T-helper 2 cell treated with Interferon-gamma antibody and Interleukin-4, amounts not matched to agents 5 μg/mL and 100 μg/mL, for 36 hours (primary cell): ENCODE results near the gene METTL22.

Experiments used
- DNase-seq: peaks from one replicate; pipeline ENCODE4 v3.0.0; 2021; ENCODE audit warnings: low spot score
- H3K27ac Mint-ChIP-seq: one replicate; pipeline ENCODE4 v1.8.0; 2021; ENCODE audit warnings: mild to moderate bottlenecking, mixed read lengths
- H3K27me3 Mint-ChIP-seq: one replicate; pipeline ENCODE4 v1.8.0; 2021; ENCODE audit warnings: low read depth, mixed read lengths
- H3K36me3 Mint-ChIP-seq: one replicate; pipeline ENCODE4 v1.8.0; 2021; ENCODE audit warnings: low read depth, mixed read lengths
- H3K4me1 Mint-ChIP-seq: one replicate; pipeline ENCODE4 v1.8.0; 2021; ENCODE audit warnings: low read depth, mixed read lengths
- H3K4me3 Mint-ChIP-seq: one replicate; pipeline ENCODE4 v1.8.0; 2022; ENCODE audit warnings: mild to moderate bottlenecking, moderate library complexity, mixed read lengths
- H3K9me3 Mint-ChIP-seq: one replicate; pipeline ENCODE4 v1.8.0; 2021; ENCODE audit warnings: mixed read lengths

Gene METTL22

DNA sequence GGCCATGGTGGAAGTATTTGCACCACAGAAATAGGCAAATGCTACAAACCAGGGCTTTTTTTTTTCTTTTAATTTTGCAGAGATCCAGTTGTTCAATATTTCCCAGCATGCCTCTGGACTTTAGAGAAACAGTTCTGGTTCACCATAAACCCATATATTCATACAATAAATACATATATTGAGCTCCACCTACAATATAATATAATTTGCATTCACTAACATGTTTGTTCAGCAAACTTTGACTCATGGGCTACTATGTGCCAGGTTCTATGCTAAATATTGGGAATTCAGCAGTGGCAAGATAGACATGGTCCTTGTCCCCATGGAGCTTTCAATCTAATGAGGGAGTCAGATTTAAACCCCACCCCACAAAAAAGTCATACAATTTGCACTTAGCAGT, 34.4 kb upstream of the METTL22 start:
- Mint-ChIP-seq H3K27me3 (peaks cover 26% of the 10 kb centered on the region), H3K9me3 (no peaks in the 10 kb centered on the region), H3K27ac (no peak overlapping the region), H3K4me1 (no peaks in the 10 kb centered on the region), H3K36me3 (no peaks in the 10 kb centered on the region), H3K4me3 (no peak overlapping the region)
- DNase-seq, result no peak

DNA sequence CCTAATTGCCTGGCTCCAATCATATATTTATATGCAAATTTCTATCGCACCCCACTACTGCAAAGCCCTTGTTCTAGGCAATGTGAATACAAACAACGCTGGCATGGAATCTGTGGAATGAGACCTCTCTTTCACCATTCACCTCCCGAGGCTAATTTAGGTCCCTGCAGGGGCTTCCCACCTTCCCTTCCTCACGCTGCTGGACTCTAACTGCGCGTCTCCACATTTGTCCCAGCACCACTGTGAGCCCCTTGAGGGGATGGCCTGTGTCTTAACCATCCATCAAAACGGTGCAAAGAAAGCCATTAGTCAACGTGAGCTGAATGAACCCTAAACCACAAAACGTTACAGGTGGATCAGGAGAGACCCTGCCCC, 32.8 kb upstream of the METTL22 start:
- Mint-ChIP-seq H3K36me3 (no peaks in the 10 kb centered on the region), H3K4me1 (no peaks in the 10 kb centered on the region), H3K27me3 (peaks cover 26% of the 10 kb centered on the region), H3K9me3 (no peaks in the 10 kb centered on the region), H3K4me3 (no peak overlapping the region), H3K27ac (no peak overlapping the region)
- DNase-seq, result no peak

DNA sequence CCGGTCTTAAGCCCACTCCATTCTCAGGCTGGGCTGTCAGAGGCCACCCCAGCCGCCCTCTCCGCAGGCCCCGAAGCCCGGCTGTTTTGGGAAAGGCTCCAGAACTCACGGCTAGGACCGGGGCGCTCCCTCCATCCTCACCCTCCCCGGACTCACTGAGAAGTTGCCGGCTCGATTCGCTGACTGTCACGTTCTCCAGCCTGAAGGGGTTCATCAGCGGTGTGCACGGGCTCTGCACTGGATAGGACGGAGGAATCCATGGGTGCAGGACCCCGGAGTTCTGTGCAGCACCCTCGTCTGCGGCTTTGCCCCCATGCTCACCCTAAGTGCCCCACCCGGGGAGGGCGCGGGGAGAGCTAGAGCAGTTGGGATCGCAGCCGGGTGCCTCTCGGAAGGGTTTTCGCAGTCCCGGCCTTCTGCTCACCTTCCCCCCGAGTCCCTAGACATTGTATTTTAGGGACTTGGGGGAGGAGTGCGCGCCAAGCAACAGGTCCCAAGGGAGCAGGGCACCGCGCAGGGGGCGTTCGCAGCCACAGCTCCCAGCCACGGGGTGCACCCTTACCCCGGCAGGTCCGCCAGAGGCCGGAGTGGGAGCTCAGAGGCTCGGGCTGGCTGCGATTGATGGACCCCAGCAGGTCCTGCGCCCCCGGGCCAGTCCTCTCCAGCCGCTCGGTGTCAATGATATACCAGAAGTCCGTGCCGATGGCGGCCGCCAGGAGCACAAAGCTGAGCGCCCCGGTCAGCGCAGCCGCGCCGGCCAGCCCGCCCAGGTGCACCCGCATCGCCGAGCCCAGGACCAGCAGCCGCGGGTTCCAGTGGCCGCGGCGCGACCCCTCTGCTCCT, 32.2 kb upstream of the METTL22 start:
- no peak for DNase-seq
- Mint-ChIP-seq H3K4me3 (no peak overlapping the region), H3K27me3 (peaks cover 26% of the 10 kb centered on the region), H3K27ac (no peak overlapping the region), H3K36me3 (no peaks in the 10 kb centered on the region), H3K4me1 (no peaks in the 10 kb centered on the region), H3K9me3 (no peaks in the 10 kb centered on the region)

DNA sequence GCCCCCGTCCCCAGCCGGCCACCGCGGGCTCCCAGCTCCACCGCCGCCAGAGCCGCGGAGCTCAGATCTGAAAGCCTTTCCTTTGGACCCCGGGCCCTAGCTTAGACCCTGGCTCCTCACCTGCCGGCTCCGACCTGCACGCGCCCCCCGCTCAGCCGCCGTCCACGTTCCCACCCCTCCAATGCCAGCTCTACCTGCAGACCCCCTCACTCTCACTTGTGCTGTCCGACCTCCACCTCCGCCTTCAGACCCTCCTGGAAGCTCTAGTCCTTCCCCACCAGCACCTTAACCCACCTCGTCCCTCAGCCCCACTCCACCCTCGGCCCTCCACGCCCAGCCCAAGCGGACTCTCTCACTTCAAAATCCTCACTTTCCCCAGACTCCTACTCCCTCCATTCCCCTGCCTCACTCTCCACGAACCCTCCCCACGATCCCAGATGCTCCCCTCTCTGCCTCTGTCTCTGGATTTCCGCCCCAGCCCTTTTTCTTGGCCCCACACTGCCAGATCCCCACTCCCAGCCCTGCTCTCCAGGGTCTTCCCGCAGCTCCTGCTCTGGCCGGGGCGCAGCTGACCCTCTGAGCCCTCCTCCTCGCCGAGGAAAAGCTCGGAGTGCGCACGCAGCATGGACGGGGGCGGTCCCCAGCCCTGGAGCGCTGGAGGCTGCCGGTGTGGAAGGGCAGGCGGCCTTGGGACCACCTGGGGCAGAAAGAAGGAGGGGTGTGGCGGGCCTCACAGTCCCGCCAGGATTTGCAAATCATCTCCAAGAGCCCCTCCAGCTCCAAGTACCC, 31.4 kb upstream of the METTL22 start, which contains the start of gene TMEM114:
TMEM114 (minus strand) TSS at position 612 of the 789 bp plus-strand sequence. CDS start 673 bp downstream, outside the sequence.
- no peak within 1 kb of the TSS for H3K27ac Mint-ChIP-seq

DNA sequence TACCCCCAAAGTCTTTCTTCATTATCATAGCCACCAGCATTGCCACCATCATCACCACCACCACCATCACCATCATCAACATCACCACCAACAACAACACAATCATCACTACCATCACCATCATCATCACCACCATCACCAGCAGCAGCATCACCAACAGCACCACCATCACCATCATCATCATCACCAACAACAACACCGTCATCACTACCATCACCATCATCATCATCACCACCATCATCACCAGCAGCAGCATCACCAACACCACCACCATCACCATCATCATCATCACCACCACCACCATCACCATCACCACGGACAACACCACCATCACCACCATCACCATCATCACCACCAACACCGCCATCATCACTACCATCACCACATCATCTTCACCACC, 30.7 kb upstream of the METTL22 start:
- no peaks in the 10 kb centered on the region for H3K36me3 Mint-ChIP-seq
- DNase-seq, result no peak
- no peak overlapping the region for H3K4me3 Mint-ChIP-seq
- peaks cover 26% of the 10 kb centered on the region for H3K27me3 Mint-ChIP-seq
- no peaks in the 10 kb centered on the region for H3K9me3 Mint-ChIP-seq
- H3K27ac Mint-ChIP-seq, result no peak overlapping the region
- H3K4me1 Mint-ChIP-seq, result no peaks in the 10 kb centered on the region

More for the DNA sequence above, 31.4 kb upstream of the METTL22 start, which contains the start of gene TMEM114:
- Mint-ChIP-seq H3K4me3 (no peak within 1 kb of the TSS), H3K36me3 (no peaks in the 10 kb centered on the region), H3K4me1 (no peaks in the 10 kb centered on the region), H3K27me3 (peaks cover 26% of the 10 kb centered on the region), H3K9me3 (no peaks in the 10 kb centered on the region)
- DNase-seq, result no peak

DNA sequence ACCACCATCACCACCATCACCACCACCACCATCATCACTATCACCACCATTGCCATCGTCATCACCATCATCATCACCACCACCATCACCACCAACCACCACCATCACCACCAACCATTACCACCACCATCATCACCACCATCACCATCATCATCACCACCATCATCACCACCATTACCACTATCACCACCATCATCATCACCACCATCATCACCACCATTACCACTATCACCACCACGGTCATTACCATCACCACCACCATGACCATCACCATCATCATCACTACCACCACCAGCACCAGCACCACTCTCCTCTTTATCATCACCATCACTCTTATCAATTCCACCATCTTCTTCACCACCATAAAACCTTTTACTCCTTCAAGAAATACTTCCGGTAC, 30.0 kb upstream of the METTL22 start:
- no peak overlapping the region for H3K4me3 Mint-ChIP-seq
- H3K9me3 Mint-ChIP-seq, result no peaks in the 10 kb centered on the region
- no peaks in the 10 kb centered on the region for H3K36me3 Mint-ChIP-seq
- H3K4me1 Mint-ChIP-seq, result no peaks in the 10 kb centered on the region
- H3K27ac Mint-ChIP-seq, result no peak overlapping the region
- DNase-seq, result no peak
- peaks cover 24% of the 10 kb centered on the region for H3K27me3 Mint-ChIP-seq

DNA sequence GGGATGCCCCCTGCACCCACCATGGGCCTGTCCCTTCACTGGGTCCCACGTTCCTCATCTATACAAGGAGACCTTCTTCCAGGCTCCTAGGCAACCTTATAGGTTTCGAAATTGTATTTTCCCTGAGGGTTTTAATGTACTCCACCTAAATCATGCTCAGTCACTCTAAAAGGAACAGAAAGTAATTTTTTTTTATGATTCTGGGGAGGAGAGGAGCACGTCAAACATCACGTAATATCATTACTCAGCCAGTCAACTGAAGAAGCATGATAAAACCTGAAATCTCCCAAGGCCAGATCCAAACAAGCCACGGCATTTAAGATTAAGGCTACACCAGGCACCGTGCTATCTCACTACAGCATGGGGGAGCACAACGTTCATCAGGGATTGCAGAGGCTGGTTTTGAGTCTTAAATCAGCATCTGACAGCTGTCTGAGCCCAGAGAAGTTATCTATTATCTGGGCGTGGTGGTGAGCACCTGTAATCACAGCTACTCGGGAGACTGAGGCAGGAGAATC, 27.3 kb upstream of the METTL22 start:
- no peaks in the 10 kb centered on the region for H3K36me3 Mint-ChIP-seq
- H3K4me1 Mint-ChIP-seq, result no peaks in the 10 kb centered on the region
- H3K27me3 Mint-ChIP-seq, result peaks cover 4% of the 10 kb centered on the region
- no peak overlapping the region for H3K27ac Mint-ChIP-seq
- peaks cover 3% of the 10 kb centered on the region for H3K9me3 Mint-ChIP-seq
- no peak overlapping the region for H3K4me3 Mint-ChIP-seq
- DNase-seq, result no peak

DNA sequence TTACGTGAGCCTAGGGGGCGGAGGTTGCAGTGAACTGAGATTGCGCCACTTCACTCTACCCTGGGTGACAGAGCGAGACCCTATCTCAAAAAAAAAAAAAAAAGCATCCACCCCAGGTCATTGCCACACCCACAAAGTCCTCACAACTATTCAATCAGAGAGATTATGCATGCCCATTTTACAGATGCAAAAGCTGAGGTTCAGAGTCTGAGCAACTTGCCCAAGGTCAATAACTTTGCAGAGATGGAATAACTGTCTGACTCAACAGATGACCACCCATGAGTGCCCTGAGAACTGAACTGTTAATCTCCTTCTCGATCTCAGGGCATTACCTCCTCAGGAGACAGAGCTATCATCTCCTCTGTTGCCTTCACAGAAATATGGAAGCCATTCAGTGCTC, 25.7 kb upstream of the METTL22 start:
- Mint-ChIP-seq H3K9me3 (peaks cover 3% of the 10 kb centered on the region), H3K4me1 (no peaks in the 10 kb centered on the region), H3K27ac (no peak overlapping the region), H3K27me3 (peaks cover 1% of the 10 kb centered on the region), H3K36me3 (no peaks in the 10 kb centered on the region), H3K4me3 (no peak overlapping the region)
- no peak for DNase-seq

DNA sequence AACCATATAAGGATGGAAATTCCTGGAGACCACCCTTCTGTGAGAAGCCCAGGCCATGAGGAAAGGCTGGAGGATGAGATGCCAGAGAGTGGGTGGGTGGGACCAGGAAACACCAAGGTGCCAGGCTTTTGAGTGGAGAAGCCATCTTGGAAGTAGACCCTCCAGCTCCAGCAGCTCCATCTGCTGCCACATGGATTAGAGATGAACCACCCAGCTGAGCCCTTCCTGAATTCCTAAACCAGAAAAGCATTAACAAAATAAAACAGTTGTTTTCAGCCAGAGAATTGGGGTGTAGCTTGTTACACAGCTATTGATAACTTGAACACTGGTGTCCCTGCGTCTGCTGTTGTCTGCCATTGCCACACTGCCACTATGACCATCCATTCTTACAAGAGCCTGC, 24.9 kb upstream of the METTL22 start:
- no peak overlapping the region for H3K27ac Mint-ChIP-seq
- no peaks in the 10 kb centered on the region for H3K36me3 Mint-ChIP-seq
- DNase-seq, result no peak
- no peaks in the 10 kb centered on the region for H3K4me1 Mint-ChIP-seq
- H3K9me3 Mint-ChIP-seq, result peaks cover 3% of the 10 kb centered on the region
- no peak overlapping the region for H3K4me3 Mint-ChIP-seq
- peaks cover 1% of the 10 kb centered on the region for H3K27me3 Mint-ChIP-seq

DNA sequence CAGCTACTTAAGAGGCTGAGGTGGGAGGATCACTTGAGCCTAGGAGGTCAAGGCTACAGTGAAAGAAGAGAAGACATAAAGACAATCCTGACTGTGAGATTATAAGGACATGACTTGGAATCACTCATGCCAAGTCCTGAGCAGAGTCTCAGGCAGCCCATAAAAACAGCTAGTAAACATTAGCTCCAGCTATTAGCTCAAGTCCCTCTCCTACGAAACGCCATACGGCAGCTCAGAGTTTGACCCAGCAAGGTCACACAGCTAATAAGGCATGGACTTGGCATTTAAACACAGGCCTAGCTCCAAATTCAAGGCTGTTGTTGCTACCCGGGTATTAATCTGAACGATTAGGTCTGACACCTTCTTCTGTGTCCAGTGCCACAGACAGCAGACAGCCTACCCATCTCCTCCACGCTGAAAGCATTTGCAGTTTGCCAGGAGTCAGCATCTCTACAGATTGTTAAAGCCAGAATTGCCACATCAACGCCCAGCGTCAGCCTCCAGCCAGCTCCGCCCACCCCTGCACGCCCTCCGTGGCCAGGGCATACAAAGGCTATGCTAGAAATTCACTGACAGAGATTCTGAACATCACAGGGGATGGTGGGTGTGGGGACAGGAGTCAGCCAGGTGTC, 21.2 kb upstream of the METTL22 start:
- Mint-ChIP-seq H3K4me3 (no peak overlapping the region), H3K27ac (no peak overlapping the region), H3K36me3 (no peaks in the 10 kb centered on the region), H3K4me1 (no peaks in the 10 kb centered on the region), H3K27me3 (peaks cover 3% of the 10 kb centered on the region), H3K9me3 (peaks cover 3% of the 10 kb centered on the region)
- no peak for DNase-seq

DNA sequence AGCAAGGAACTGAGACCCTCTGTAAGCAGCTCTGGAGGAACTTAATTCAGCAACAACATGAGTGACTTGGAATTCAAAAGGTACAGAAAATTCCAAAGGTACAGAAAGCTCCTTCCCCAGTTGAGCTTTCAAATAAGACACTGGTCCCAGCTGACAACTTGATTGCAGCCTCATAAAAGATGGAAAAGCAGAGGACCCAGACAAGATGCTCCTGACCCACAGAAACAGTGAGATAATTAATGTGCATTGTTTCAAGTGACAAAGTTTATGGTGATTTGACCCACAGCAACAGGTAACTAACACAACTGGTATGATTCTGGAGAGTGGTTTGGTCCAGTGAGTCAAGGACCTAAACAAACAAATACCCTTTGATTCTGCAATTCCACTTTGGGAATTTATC, 15.9 kb upstream of the METTL22 start:
- Mint-ChIP-seq H3K4me1 (no peaks in the 10 kb centered on the region), H3K4me3 (no peak overlapping the region), H3K36me3 (no peaks in the 10 kb centered on the region), H3K27me3 (peaks cover 5% of the 10 kb centered on the region), H3K9me3 (no peaks in the 10 kb centered on the region), H3K27ac (no peak overlapping the region)
- no peak for DNase-seq

DNA sequence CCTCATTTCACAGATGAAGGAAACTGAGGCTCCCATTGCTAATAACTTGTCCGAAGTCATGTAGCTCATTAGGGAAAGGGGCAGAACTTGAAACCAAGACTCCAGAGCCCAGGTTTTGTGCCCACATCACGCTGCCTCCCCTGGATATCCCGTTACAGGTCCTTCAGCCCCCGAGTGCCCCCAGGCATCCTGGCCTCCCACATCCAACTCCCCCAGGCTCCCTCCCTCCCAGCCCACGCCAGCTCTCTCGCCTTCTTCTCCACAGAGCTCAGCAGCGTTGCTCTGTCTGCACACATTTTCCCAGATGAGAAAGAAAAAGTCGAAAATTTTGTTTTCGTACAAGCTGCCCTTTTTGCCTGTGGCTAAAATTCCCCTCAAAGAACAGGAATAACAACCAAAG, 14.3 kb upstream of the METTL22 start:
- no peak for DNase-seq
- Mint-ChIP-seq H3K4me1 (no peaks in the 10 kb centered on the region), H3K36me3 (no peaks in the 10 kb centered on the region), H3K4me3 (no peak overlapping the region), H3K9me3 (no peaks in the 10 kb centered on the region), H3K27me3 (peaks cover 9% of the 10 kb centered on the region), H3K27ac (no peak overlapping the region)

DNA sequence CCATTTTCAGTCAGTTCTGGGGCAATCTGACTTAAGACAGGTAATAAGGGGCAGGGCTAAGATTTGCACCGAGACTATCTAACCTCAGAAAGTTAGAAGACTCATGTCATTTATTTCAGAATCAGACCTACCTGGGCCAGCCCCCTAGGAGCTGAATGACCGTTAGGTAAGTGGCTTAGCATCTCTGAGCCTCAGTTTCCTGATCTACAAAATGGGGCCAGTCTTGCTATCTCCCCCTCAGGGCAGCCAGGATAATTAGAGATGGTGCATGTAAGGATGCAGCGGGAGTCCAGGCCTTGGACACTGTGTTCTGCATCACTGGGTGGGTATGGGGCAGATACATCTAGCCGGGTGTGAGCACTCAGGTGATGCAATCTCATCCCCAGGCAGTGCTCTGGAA, 10.4 kb upstream of the METTL22 start:
- H3K27me3 Mint-ChIP-seq, result peaks cover 13% of the 10 kb centered on the region
- H3K9me3 Mint-ChIP-seq, result no peaks in the 10 kb centered on the region
- H3K27ac Mint-ChIP-seq, result no peak overlapping the region

More for the DNA sequence above, 10.4 kb upstream of the METTL22 start:
- Mint-ChIP-seq H3K4me3 (no peak overlapping the region), H3K36me3 (no peaks in the 10 kb centered on the region), H3K4me1 (no peaks in the 10 kb centered on the region)
- DNase-seq, result no peak
